Neural progenitor cell (in vitro differentiated cells): ENCODE measurements around the gene FBLN5. TPM values are rescaled to one million over a fixed set of nuclear protein-coding genes. Genes with fewer than 3 reads are reported as not detected.

Experiments
- DNase-seq: peaks from one replicate; pipeline ENCODE4 v3.0.0-alpha.2; 2016; ENCODE audit warnings: low spot score
- H2AFZ ChIP-seq: fragments of 200-600 bp; sonication (generic); replicated peaks from 2 replicates; pipeline ENCODE4 v1.6.1; 2016; ENCODE audit warnings: antibody characterized with exemption
- H3F3A ChIP-seq: fragments of 200-600 bp; sonication (generic); 2 replicates; pipeline ENCODE4 v1.6.1; 2016; ENCODE audit warnings: antibody characterized with exemption, low read depth
- H3K27ac ChIP-seq: fragments of 200-600 bp; sonication (generic); 2 replicates; pipeline ENCODE4 v1.5.1; 2016; ENCODE audit warnings: mild to moderate bottlenecking
- H3K27me3 ChIP-seq: fragments of 200-600 bp; sonication (generic); 2 replicates; pipeline ENCODE4 v1.6.1; 2016; ENCODE audit warnings: mild to moderate bottlenecking, moderate library complexity
- H3K36me3 ChIP-seq: fragments of 200-600 bp; sonication (generic); 2 replicates; pipeline ENCODE4 v1.5.1; 2016
- H3K4me1 ChIP-seq: fragments of 200-600 bp; sonication (generic); 2 replicates; pipeline ENCODE4 v1.6.1; 2016; ENCODE audit warnings: mixed run types
- H3K4me2 ChIP-seq: fragments of 200-600 bp; sonication (generic); 2 replicates; pipeline ENCODE4 v1.6.1; 2016
- H3K4me3 ChIP-seq: fragments of 200-600 bp; sonication (generic); 2 replicates; pipeline ENCODE4 v1.5.1; 2016
- H3K79me2 ChIP-seq: fragments of 200-600 bp; sonication (generic); 2 replicates; pipeline ENCODE4 v1.6.1; 2016; ENCODE audit warnings: low read depth
- H3K9ac ChIP-seq: fragments of 200-600 bp; sonication (generic); 2 replicates; pipeline ENCODE4 v1.6.1; 2016
- H3K9me3 ChIP-seq: fragments of 200-600 bp; sonication (generic); 2 replicates; pipeline ENCODE4 v1.5.1; 2016; ENCODE audit warnings: low read depth
- H4K20me1 ChIP-seq: fragments of 200-600 bp; sonication (generic); 2 replicates; pipeline ENCODE4 v1.6.1; 2016; ENCODE audit warnings: low read depth
- H3K27ac Mint-ChIP-seq: 3 replicates; pipeline ENCODE4 v1.8.0; 2021; ENCODE audit warnings: mixed read lengths
- H3K27me3 Mint-ChIP-seq: 2 replicates; pipeline ENCODE4 v1.8.0; 2022; ENCODE audit warnings: low read depth, mild to moderate bottlenecking, inconsistent platforms, moderate library complexity, mixed read lengths; ENCODE audit not compliant: insufficient read depth
- H3K36me3 Mint-ChIP-seq: 3 replicates; pipeline ENCODE4 v1.8.0; 2021; ENCODE audit warnings: mixed read lengths
- H3K4me1 Mint-ChIP-seq: 3 replicates; pipeline ENCODE4 v1.8.0; 2021; ENCODE audit warnings: mixed read lengths
- H3K4me3 Mint-ChIP-seq: 3 replicates; pipeline ENCODE4 v1.8.0; 2021; ENCODE audit warnings: mild to moderate bottlenecking, moderate library complexity, mixed read lengths
- H3K9me3 Mint-ChIP-seq: 3 replicates; pipeline ENCODE4 v1.8.0; 2020; ENCODE audit warnings: mixed read lengths
- CTCF ChIP-seq: fragments of 200-600 bp; sonication (generic); IDR thresholded peaks from 2 replicates; pipeline ENCODE4 v1.5.1; 2017; ENCODE audit warnings: antibody characterized with exemption, mild to moderate bottlenecking
- EZH2 ChIP-seq: fragments of 200-600 bp; sonication (generic); IDR thresholded peaks from 2 replicates; pipeline ENCODE4 v1.6.1; 2017; ENCODE audit warnings: antibody characterized with exemption, mild to moderate bottlenecking, moderate library complexity
- EZH2phosphoT487 ChIP-seq: fragments of 200-600 bp; sonication (generic); IDR thresholded peaks from 2 replicates; pipeline ENCODE4 v1.6.1; 2017; ENCODE audit warnings: antibody characterized with exemption
- total RNA-seq: library from RNA; depleted of rRNA; stranded (reverse); fragments of >200 nt; gene quantifications from 2 replicates; pipeline ENCODE4 v1.2.3, GENCODE V29; 2015; ENCODE audit warnings: low replicate concordance

Gene FBLN5
- total RNA-seq: not detected in 2 replicates

GRCh38 chr14:91947475-91948184, at the start of gene FBLN5:
Gene FBLN5 (minus strand): TSS chr14:91947694. CDS start chr14:91947229, 465 bp downstream.
- H3K9me3 Mint-ChIP-seq: no peaks in the 10 kb centered on the region
- H3K79me2 ChIP-seq: no peaks in the 10 kb centered on the region
- TF ChIP-seq EZH2 (peak; percentile 60), CTCF (no peak), EZH2phosphoT487 (peak; percentile 14)
- H3K9me3 ChIP-seq: no peaks in the 10 kb centered on the region
- H2AFZ ChIP-seq: no peak within 1 kb of the TSS
- peak; percentile 82 for DNase-seq
- no peak within 1 kb of the TSS for H3K27ac ChIP-seq
- peaks cover 4% of the 10 kb centered on the region for H4K20me1 ChIP-seq
- peak within 1 kb of the TSS; percentile 87 for H3K4me3 Mint-ChIP-seq
- H3F3A ChIP-seq: peaks cover 15% of the 10 kb centered on the region
- H3K4me1 Mint-ChIP-seq: peaks cover 17% of the 10 kb centered on the region
- H3K4me3 ChIP-seq: peak within 1 kb of the TSS; percentile 47
- H3K36me3 Mint-ChIP-seq: no peaks in the 10 kb centered on the region
- H3K27ac Mint-ChIP-seq: peak within 1 kb of the TSS; percentile 46
- H3K27me3 ChIP-seq: peaks cover 69% of the 10 kb centered on the region
- no peaks in the 10 kb centered on the region for H3K4me1 ChIP-seq
- no peaks in the 10 kb centered on the region for H3K36me3 ChIP-seq
- H3K9ac ChIP-seq: no peak within 1 kb of the TSS
- H3K4me2 ChIP-seq: peak within 1 kb of the TSS; percentile 87
- peaks cover 23% of the 10 kb centered on the region for H3K27me3 Mint-ChIP-seq

- Mint-ChIP-seq H3K9me3 (no peaks in the 10 kb centered on the region), H3K4me1 (no peaks in the 10 kb centered on the region), H3K27me3 (no peaks in the 10 kb centered on the region), H3K36me3 (peaks cover 13% of the 10 kb centered on the region), H3K4me3 (no peak overlapping the region), H3K27ac (no peak overlapping the region)
- H4K20me1 ChIP-seq: peaks cover 5% of the 10 kb centered on the region
- H2AFZ ChIP-seq: no peak overlapping the region
- H3K4me1 ChIP-seq: no peaks in the 10 kb centered on the region
- no peak overlapping the region for H3K27ac ChIP-seq
- no peak overlapping the region for H3K4me2 ChIP-seq
- peaks cover 11% of the 10 kb centered on the region for H3F3A ChIP-seq
- no peaks in the 10 kb centered on the region for H3K9me3 ChIP-seq
- no peak for TF ChIP-seq EZH2phosphoT487
- no peak for TF ChIP-seq EZH2
- peak; percentile 69 for TF ChIP-seq CTCF
- no peak overlapping the region for H3K4me3 ChIP-seq
- H3K79me2 ChIP-seq: no peaks in the 10 kb centered on the region
- no peaks in the 10 kb centered on the region for H3K27me3 ChIP-seq
- peak; percentile 62 for DNase-seq
- no peak overlapping the region for H3K9ac ChIP-seq
- H3K36me3 ChIP-seq: peaks cover 12% of the 10 kb centered on the region
Observed at GRCh38 chr14:91996948-91997371, 49.5 kb upstream of the FBLN5 start.

- H4K20me1 ChIP-seq: no peaks in the 10 kb centered on the region
- H3K27ac Mint-ChIP-seq: no peak overlapping the region
- no peak overlapping the region for H3K4me2 ChIP-seq
- H3K36me3 ChIP-seq: peaks cover 8% of the 10 kb centered on the region
- H3K4me1 Mint-ChIP-seq: no peaks in the 10 kb centered on the region
- no peaks in the 10 kb centered on the region for H3K9me3 Mint-ChIP-seq
- DNase-seq: no peak
- no peaks in the 10 kb centered on the region for H3K27me3 ChIP-seq
- no peak overlapping the region for H3K9ac ChIP-seq
- TF ChIP-seq EZH2phosphoT487: no peak
- no peak for TF ChIP-seq CTCF
- no peaks in the 10 kb centered on the region for H3K9me3 ChIP-seq
- no peaks in the 10 kb centered on the region for H3K79me2 ChIP-seq
- no peaks in the 10 kb centered on the region for H3F3A ChIP-seq
- H3K27me3 Mint-ChIP-seq: no peaks in the 10 kb centered on the region
- H3K4me3 Mint-ChIP-seq: no peak overlapping the region
- H2AFZ ChIP-seq: no peak overlapping the region
- peaks cover 33% of the 10 kb centered on the region for H3K36me3 Mint-ChIP-seq
- no peak overlapping the region for H3K4me3 ChIP-seq
- no peaks in the 10 kb centered on the region for H3K4me1 ChIP-seq
- no peak overlapping the region for H3K27ac ChIP-seq
Observed at GRCh38 chr14:91987192-91987591, 39.7 kb upstream of the FBLN5 start.
